Peyer's patch (tissue), 4 donors: ENCODE results near the gene MYRIP. TPM values are rescaled to one million over a fixed set of nuclear protein-coding genes. Genes with fewer than 3 reads are reported as not detected.

Experiments
- DNase-seq, 3 donors: peaks; one replicate each; pipeline ENCODE4 v3.0.0-alpha.2; 2017 to 2019
- H3K27ac ChIP-seq, 4 donors: fragments of 200-600 bp; sonication (generic); one replicate each; pipeline ENCODE4 v1.5.1; 2016 to 2019
- H3K27me3 ChIP-seq, 2 donors: fragments of 200-600 bp; sonication (generic); one replicate each; pipeline ENCODE4 v1.5.1; 2019
- H3K36me3 ChIP-seq, 3 donors: fragments of 200-600 bp; sonication (generic); one replicate each; pipeline ENCODE4 v1.5.1; 2016 to 2019
- H3K4me1 ChIP-seq, 4 donors: fragments of 200-600 bp; sonication (generic); one replicate each; pipeline ENCODE4 v1.5.1; 2016 to 2019
- H3K4me3 ChIP-seq, 4 donors: fragments of 200-600 bp; sonication (generic); 1 replicate in 3 of 4; 2 replicates in 1 of 4; pipeline ENCODE4 v1.5.1; 2016 to 2019; ENCODE audit warnings: mild to moderate bottlenecking in 1 of 4
- H3K9me3 ChIP-seq, 4 donors: fragments of 200-600 bp; sonication (generic); one replicate each; pipeline ENCODE4 v1.5.1; 2016 to 2019; ENCODE audit warnings: mild to moderate bottlenecking in 1 of 4
- POLR2A ChIP-seq, 2 donors: fragments of 450-650 bp; IDR thresholded peaks; one replicate each; pipeline ENCODE4 v1.5.1; 2017; ENCODE audit warnings: antibody characterized with exemption in 2 of 2, mild to moderate bottlenecking in 2 of 2, moderate library complexity in 2 of 2
- total RNA-seq, 4 donors: library from RNA; depleted of rRNA; stranded (reverse); fragments of >200 nt; gene quantifications; one replicate each; pipeline ENCODE4 v1.1.0, GENCODE V29; 2016
- TF ChIP-seq, protein P1 (sequence below), 6 experiments: fragments of 450-650 bp in 4 of 6; fragments of 200-600 bp in 2 of 6; sonication (generic) in 1 of 6; IDR thresholded peaks; one replicate each; pipeline ENCODE4 v1.5.1; 2017 to 2019; ENCODE audit warnings: antibody characterized with exemption in 6 of 6, mild to moderate bottlenecking in 3 of 6, moderate library complexity in 1 of 6

MYRIP gene
- total RNA-seq, 4 donors from 2014 or later: 6.0 to 12.4 (median 8.3) TPM

DNA sequence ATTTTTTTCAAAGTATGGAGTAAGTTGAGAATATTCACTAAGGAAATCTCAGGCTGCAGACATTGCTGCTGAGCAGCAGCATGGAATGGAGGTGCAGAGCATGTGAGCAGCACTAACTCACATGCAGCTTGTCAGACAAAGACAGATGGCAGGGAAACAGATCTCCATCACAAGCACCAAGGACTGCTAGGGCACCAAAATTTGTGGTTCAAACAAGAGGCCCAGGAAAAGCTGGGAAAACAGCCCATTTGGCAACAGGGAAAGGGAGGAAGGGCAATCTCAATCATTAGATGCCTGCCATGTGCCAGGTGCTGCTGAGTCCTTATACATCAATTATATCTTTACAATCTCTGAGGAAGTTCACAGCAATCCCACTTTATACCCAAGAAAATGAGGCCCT lies 452.9 kb downstream of the MYRIP start:
- no peak overlapping the region for H3K27ac ChIP-seq
- no peaks in the 10 kb centered on the region for H3K4me1 ChIP-seq
- H3K27me3 ChIP-seq: no peaks in the 10 kb centered on the region
- H3K36me3 ChIP-seq: no peaks in the 10 kb centered on the region
- no peak for DNase-seq
- TF ChIP-seq, protein P1, sequence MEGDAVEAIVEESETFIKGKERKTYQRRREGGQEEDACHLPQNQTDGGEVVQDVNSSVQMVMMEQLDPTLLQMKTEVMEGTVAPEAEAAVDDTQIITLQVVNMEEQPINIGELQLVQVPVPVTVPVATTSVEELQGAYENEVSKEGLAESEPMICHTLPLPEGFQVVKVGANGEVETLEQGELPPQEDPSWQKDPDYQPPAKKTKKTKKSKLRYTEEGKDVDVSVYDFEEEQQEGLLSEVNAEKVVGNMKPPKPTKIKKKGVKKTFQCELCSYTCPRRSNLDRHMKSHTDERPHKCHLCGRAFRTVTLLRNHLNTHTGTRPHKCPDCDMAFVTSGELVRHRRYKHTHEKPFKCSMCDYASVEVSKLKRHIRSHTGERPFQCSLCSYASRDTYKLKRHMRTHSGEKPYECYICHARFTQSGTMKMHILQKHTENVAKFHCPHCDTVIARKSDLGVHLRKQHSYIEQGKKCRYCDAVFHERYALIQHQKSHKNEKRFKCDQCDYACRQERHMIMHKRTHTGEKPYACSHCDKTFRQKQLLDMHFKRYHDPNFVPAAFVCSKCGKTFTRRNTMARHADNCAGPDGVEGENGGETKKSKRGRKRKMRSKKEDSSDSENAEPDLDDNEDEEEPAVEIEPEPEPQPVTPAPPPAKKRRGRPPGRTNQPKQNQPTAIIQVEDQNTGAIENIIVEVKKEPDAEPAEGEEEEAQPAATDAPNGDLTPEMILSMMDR (IDR thresholded peaks at IDR 0.05): no peak
- TF ChIP-seq POLR2A (IDR thresholded peaks at IDR 0.05): no peak
- no peaks in the 10 kb centered on the region for H3K9me3 ChIP-seq
- H3K4me3 ChIP-seq: no peak overlapping the region

DNA sequence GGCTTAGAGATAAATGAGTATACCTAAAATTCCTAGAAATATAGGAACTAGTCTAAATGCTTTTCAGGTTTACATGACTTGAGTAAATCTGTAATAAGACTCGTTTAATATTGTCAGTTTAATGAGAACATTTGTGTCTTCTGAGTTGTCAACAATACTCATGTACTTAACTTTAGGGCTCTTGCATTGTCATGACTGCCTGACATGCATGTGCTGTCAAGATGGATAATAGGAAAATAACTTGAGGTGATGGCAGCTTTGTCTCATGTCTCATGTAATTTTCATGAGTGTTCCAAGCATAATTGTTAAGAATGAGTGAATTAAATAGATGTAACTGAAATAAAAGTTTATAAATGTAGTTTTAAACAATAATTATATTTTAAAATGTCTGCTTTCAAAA lies 455.0 kb downstream of the MYRIP start:
- TF ChIP-seq, protein P1 (IDR thresholded peaks at IDR 0.05): no peak
- TF ChIP-seq POLR2A (IDR thresholded peaks at IDR 0.05): no peak
- Histone ChIP-seq H3K36me3 (no peaks in the 10 kb centered on the region), H3K4me3 (no peak overlapping the region), H3K9me3 (no peaks in the 10 kb centered on the region), H3K27ac (no peak overlapping the region), H3K4me1 (no peaks in the 10 kb centered on the region), H3K27me3 (no peaks in the 10 kb centered on the region)
- DNase-seq: no peak

DNA sequence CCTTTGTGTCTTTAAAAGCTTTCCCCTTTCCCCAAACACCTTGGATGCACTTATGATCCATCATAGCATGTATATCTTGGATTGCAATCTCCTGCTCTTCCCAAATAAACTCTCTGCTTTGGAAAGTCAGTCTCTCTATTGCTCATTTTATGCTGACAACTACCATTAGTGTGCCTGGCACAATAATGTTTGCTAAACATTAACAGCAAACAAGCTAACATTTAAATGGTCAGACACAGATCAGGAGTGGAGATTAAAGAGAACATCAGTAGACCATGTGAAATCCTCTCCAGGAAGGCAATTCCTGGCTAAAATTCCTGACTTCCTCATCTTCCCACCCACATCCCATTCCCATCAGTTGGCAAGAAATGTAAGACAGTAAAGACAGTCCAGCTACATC lies 455.8 kb downstream of the MYRIP start:
- H3K4me1 ChIP-seq: no peaks in the 10 kb centered on the region
- H3K27me3 ChIP-seq: no peaks in the 10 kb centered on the region
- H3K9me3 ChIP-seq: no peaks in the 10 kb centered on the region
- TF ChIP-seq, protein P1 (IDR thresholded peaks at IDR 0.05): no peak
- TF ChIP-seq POLR2A (IDR thresholded peaks at IDR 0.05): no peak
- no peak overlapping the region for H3K27ac ChIP-seq
- H3K36me3 ChIP-seq: no peaks in the 10 kb centered on the region
- no peak for DNase-seq
- no peak overlapping the region for H3K4me3 ChIP-seq

DNA sequence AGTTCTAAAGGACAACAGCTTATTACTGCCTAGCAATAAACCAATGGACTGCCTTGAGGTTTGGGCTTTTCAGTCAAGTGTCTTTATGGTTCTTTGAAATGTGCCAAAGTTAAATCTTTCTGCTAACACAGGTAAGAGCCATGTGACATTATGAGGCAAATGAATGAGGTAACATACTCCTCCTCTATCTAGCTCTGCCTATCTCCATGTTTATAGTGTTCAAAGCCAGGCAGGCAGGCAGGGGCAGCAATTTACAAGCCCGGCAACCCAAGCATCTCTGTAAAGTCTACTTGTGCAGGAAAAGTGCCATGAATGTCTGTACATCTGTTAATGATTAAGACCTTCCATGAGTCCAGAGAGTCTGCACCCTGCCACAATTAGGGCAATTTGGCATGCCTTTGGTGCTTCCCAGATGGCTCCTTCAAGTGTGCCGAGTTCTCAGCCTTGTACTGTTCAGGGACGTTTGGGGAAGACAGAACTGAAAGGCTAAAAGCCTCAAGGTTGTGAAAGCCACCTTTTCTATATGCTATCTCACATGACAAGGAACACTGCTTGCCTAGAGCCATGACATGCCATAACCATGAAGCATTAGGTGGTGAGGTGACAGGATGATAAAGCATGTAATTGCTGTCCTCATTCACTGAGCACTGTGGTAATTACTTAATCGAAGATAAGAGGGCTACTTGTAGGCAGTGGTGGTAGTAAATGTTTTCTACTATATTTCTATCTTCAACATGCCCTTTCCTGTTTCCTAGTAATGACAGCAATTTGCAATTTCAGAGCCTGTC lies 458.7 kb downstream of the MYRIP start:
- H3K9me3 ChIP-seq: no peaks in the 10 kb centered on the region
- H3K27ac ChIP-seq: no peak overlapping the region
- H3K36me3 ChIP-seq: no peaks in the 10 kb centered on the region
- DNase-seq: no peak
- no peaks in the 10 kb centered on the region for H3K27me3 ChIP-seq
- H3K4me1 ChIP-seq: no peaks in the 10 kb centered on the region
- TF ChIP-seq POLR2A (IDR thresholded peaks at IDR 0.05): no peak
- TF ChIP-seq, protein P1 (IDR thresholded peaks at IDR 0.05): no peak
- no peak overlapping the region for H3K4me3 ChIP-seq

DNA sequence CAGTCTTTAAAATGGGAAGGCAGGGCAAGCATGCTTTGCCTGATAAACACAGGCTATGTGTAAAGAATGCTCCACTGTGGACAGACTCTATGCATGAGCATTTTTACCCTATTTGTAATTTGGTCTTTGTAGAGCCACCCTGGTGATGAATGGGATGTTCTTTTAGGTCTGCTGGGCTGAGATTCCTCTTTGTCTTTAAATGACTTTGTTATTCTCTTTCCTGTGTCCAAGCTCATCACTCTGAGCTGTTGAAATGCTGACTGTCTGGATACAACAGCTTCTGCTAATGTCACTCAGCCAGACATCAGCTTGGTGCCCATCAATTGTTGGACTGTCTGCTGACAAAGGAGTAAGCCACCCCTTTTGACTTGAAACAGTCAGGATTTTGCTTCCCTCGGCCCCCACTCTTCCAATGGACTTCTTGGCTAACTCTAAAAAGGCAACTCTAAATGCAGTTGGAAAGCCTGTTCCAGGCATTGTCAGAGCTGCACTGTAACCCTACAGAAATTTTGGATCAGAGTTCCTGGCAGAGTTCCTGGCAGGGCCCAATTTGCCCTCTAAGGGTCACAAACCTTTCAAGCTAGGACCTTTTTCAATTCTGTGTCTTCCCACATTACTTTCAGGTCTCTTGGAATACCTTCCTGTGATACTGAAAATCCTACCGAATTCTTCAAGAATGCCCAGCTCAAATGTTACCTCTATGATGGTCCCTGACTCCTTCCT lies 459.6 kb downstream of the MYRIP start:
- Histone ChIP-seq H3K9me3 (no peaks in the 10 kb centered on the region), H3K4me1 (no peaks in the 10 kb centered on the region), H3K4me3 (no peak overlapping the region), H3K27ac (no peak overlapping the region), H3K36me3 (no peaks in the 10 kb centered on the region), H3K27me3 (no peaks in the 10 kb centered on the region)
- no peak for DNase-seq
- no peak for TF ChIP-seq POLR2A (IDR thresholded peaks at IDR 0.05)
- TF ChIP-seq, protein P1 (IDR thresholded peaks at IDR 0.05): no peak
